IPS-11a (cell line): ENCODE data around the gene FANCM.

Experiments
- H3K4me3 ChIP-seq: one replicate; pipeline ENCODE4 v1.5.1; 2013; ENCODE audit warnings: low read depth, low read length, control low read depth

FANCM gene

GRCh38 chr14:45135659-45136395, at the start of gene FANCM:
FANCM (plus strand) TSS chr14:45135930; CDS start chr14:45136032, 102 bp downstream.
- peak within 1 kb of the TSS; percentile 97 for H3K4me3 ChIP-seq

GRCh38 chr14:45089813-45090212, 45.9 kb upstream of the FANCM start:
- no peak overlapping the region for H3K4me3 ChIP-seq

- H3K4me3 ChIP-seq, result no peak overlapping the region
Observed at GRCh38 chr14:45091710-45092109, 44.0 kb upstream of the FANCM start.

- H3K4me3 ChIP-seq, result no peak overlapping the region
Observed at GRCh38 chr14:45094275-45094674, 41.5 kb upstream of the FANCM start.

GRCh38 chr14:45095143-45095542, 40.6 kb upstream of the FANCM start:
- H3K4me3 ChIP-seq, result no peak overlapping the region

GRCh38 chr14:45096218-45096617, 39.5 kb upstream of the FANCM start:
- H3K4me3 ChIP-seq, result no peak overlapping the region

GRCh38 chr14:45103806-45104205, 31.9 kb upstream of the FANCM start:
- H3K4me3 ChIP-seq, result no peak overlapping the region

- no peak overlapping the region for H3K4me3 ChIP-seq
Observed at GRCh38 chr14:45104561-45104960, 31.2 kb upstream of the FANCM start.

- H3K4me3 ChIP-seq, result no peak overlapping the region
Observed at GRCh38 chr14:45112896-45113781, 22.6 kb upstream of the FANCM start.

- H3K4me3 ChIP-seq, result no peak overlapping the region
Observed at GRCh38 chr14:45114327-45114726, 21.4 kb upstream of the FANCM start.

- H3K4me3 ChIP-seq, result no peak overlapping the region
Observed at GRCh38 chr14:45118594-45118993, 17.1 kb upstream of the FANCM start.

GRCh38 chr14:45120096-45120495, 15.6 kb upstream of the FANCM start:
- no peak overlapping the region for H3K4me3 ChIP-seq

GRCh38 chr14:45123271-45123670, 12.5 kb upstream of the FANCM start:
- no peak overlapping the region for H3K4me3 ChIP-seq

GRCh38 chr14:45125754-45126153, 10.0 kb upstream of the FANCM start:
- H3K4me3 ChIP-seq, result no peak overlapping the region

- no peak overlapping the region for H3K4me3 ChIP-seq
Observed at GRCh38 chr14:45128963-45129629, 6.6 kb upstream of the FANCM start.

GRCh38 chr14:45133683-45134050, 2.1 kb upstream of the FANCM start:
- peak overlapping the region; percentile 94 for H3K4me3 ChIP-seq

GRCh38 chr14:45134051-45134958, 1.4 kb upstream of the FANCM start, which contains the start of gene FKBP3:
FKBP3 (minus strand) TSS chr14:45134481; CDS start chr14:45134456, 25 bp downstream.
- peak within 1 kb of the TSS; percentile 94 for H3K4me3 ChIP-seq

GRCh38 chr14:45135156-45135555, 574 bp upstream of the FANCM start:
- peak overlapping the region; percentile 94 for H3K4me3 ChIP-seq

- peak overlapping the region; percentile 97 for H3K4me3 ChIP-seq
Observed at GRCh38 chr14:45136399-45136798, 669 bp downstream of the FANCM start.

GRCh38 chr14:45140661-45141187, 5.0 kb downstream of the FANCM start:
- no peak overlapping the region for H3K4me3 ChIP-seq
